PC-9 (cell line): Measurements from ENCODE around the gene IVL.

Experiments used
- EZH2 ChIP-seq: fragments of 200-600 bp; sonication (generic); IDR thresholded peaks from 2 replicates; pipeline ENCODE4 v1.8.0; 2017; ENCODE audit warnings: antibody characterized with exemption, low read depth
- TF ChIP-seq, protein P1 (sequence below): fragments of 200-600 bp; sonication (generic); conservative IDR thresholded peaks from 2 replicates; pipeline ENCODE4 v1.6.1; 2017; ENCODE audit warnings: mixed run types, antibody characterized with exemption, mild to moderate bottlenecking, moderate library complexity

DNA sequence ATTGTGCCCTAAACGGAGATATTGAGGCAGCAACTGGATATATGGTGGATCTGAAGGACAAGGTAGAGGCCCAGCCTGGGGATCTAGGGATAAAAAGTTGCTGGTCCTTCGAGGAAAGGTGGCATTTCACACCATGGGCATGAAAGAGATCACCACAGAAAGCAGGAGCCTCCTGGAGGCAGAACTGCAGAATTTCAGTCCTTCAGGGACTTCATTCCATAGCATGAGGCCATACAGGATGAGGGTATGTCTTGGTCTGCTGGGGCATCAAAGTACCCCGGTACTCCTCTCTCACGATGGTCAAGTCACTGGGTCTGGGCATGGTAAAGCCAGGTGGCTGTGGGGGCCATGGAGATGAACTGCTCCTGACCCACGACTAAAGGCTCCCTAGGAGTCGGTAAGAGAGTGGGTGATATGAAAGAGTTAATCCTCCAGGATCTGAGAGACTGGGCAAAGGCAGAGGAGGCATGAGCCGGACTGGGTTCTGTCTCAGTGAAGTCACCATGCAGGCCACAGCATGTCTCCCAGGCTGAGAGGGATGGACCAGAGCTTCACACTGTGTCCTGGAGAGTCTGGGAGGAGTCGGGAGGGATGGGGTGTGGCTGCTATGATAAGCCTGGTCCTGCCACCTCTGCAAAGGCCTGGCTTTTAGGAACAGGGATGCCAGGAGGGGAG is 32.8 kb downstream of the IVL start:
- TF ChIP-seq, protein P1, sequence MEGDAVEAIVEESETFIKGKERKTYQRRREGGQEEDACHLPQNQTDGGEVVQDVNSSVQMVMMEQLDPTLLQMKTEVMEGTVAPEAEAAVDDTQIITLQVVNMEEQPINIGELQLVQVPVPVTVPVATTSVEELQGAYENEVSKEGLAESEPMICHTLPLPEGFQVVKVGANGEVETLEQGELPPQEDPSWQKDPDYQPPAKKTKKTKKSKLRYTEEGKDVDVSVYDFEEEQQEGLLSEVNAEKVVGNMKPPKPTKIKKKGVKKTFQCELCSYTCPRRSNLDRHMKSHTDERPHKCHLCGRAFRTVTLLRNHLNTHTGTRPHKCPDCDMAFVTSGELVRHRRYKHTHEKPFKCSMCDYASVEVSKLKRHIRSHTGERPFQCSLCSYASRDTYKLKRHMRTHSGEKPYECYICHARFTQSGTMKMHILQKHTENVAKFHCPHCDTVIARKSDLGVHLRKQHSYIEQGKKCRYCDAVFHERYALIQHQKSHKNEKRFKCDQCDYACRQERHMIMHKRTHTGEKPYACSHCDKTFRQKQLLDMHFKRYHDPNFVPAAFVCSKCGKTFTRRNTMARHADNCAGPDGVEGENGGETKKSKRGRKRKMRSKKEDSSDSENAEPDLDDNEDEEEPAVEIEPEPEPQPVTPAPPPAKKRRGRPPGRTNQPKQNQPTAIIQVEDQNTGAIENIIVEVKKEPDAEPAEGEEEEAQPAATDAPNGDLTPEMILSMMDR: 0 out of 2 replicates have a peak, but pooled peaks have one; percentile 31
- no peak for TF ChIP-seq EZH2
